Lower leg skin (tissue), 4 donors: ENCODE results near the gene ACAN. TPM values are rescaled to one million over a fixed set of nuclear protein-coding genes. Genes with fewer than 3 reads are reported as not detected.

Experiments used
- DNase-seq, 2 donors: peaks; one replicate each; pipeline ENCODE4 v3.0.0-alpha.2; 2019; ENCODE audit warnings: low spot score in 2 of 2
- H3K4me3 ChIP-seq: fragments of 200-600 bp; sonication (generic); 2 replicates; pipeline ENCODE4 v1.5.1; 2017; ENCODE audit warnings: mild to moderate bottlenecking, low read depth; ENCODE audit not compliant: poor library complexity, severe bottlenecking
- CTCF ChIP-seq, 3 donors: fragments of 450-650 bp; IDR thresholded peaks; one replicate each; pipeline ENCODE4 v1.5.1; 2016; ENCODE audit warnings: antibody characterized with exemption in 3 of 3, mild to moderate bottlenecking in 3 of 3, moderate library complexity in 2 of 3
- POLR2A ChIP-seq, 2 donors: fragments of 450-650 bp; IDR thresholded peaks; one replicate each; pipeline ENCODE4 v1.6.1; 2016 to 2017; ENCODE audit warnings: antibody characterized with exemption in 2 of 2, mild to moderate bottlenecking in 1 of 2, moderate library complexity in 1 of 2
- WGBS, 2 donors: methylation state at CpG; one replicate each; pipeline ENCODE4 v1.1.5; 2018; 5-methylcytosine and 5-hydroxymethylcytosine counted together
- intact Hi-C: fragments of 100-400 bp; cut with DNase I; formaldehyde crosslinking; loops from one replicate; pipeline ENCODE4 v1.15.0; 2023; ENCODE audit warnings: low total_unique reads
- total RNA-seq, 4 donors: library from RNA; depleted of rRNA; stranded (reverse); fragments of >200 nt; gene quantifications; one replicate each; pipeline ENCODE4 v1.1.0, GENCODE V29; 2016

The ACAN gene
- total RNA-seq, 4 donors from 2014 or later, result 0.17 to 0.61 (median 0.58) TPM; not detected in 1

DNA sequence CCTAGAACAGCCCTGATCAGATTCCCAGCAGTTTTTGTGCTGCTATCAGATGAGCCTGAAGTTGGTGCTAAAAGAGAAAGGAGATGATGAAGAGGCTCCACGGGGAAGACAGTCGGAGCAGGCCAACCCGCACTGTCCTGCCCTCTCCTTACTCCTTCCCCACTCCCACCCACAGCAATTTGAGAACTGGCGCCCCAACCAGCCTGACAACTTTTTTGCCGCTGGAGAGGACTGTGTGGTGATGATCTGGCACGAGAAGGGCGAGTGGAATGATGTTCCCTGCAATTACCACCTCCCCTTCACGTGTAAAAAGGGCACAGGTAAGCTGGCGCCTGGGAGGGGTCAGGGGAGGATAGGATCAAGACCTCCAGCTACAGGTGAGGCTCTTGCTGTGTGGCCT lies 69.5 kb downstream of the ACAN start:
- H3K4me3 ChIP-seq, result no peak overlapping the region
- WGBS, 2 donors, result 51 to 62% methylated on average over 9 of the region's 9 CpGs
- DNase-seq, result no peak
- TF ChIP-seq POLR2A (IDR thresholded peaks at IDR 0.05) (no peak), CTCF (IDR thresholded peaks at IDR 0.05) (no peak)
- intact Hi-C loops, result no loop called here

- H3K4me3 ChIP-seq, result no peak overlapping the region
- TF ChIP-seq CTCF (IDR thresholded peaks at IDR 0.05) (no peak), POLR2A (IDR thresholded peaks at IDR 0.05) (no peak)
- 89 to 94% methylated on average over 12 to 13 of the region's 13 CpGs for WGBS, 2 donors
- DNase-seq, result no peak
- intact Hi-C loops, result no loop called here
Measured at GRCh38 chr15:88873786-88874185, 70.5 kb downstream of the ACAN start.

- intact Hi-C loops, result no loop called here
- DNase-seq, result no peak
- H3K4me3 ChIP-seq, result no peak overlapping the region
- WGBS, 2 donors, result 78 to 83% methylated on average over 15 of the region's 15 CpGs
- TF ChIP-seq POLR2A (IDR thresholded peaks at IDR 0.05), result no peak
- TF ChIP-seq CTCF (IDR thresholded peaks at IDR 0.05), result no peak
Measured at GRCh38 chr15:88874275-88874674, 71.0 kb downstream of the ACAN start.

GRCh38 chr15:88874684-88875083 lies 71.4 kb downstream of the ACAN start:
- intact Hi-C loops, result loop anchor here (5.0 kb wide), 1 partner anchor 927 kb away; no protein-coding TSS in a partner anchor
- 32 to 34% methylated on average over 6 of the region's 6 CpGs for WGBS, 2 donors

DNA sequence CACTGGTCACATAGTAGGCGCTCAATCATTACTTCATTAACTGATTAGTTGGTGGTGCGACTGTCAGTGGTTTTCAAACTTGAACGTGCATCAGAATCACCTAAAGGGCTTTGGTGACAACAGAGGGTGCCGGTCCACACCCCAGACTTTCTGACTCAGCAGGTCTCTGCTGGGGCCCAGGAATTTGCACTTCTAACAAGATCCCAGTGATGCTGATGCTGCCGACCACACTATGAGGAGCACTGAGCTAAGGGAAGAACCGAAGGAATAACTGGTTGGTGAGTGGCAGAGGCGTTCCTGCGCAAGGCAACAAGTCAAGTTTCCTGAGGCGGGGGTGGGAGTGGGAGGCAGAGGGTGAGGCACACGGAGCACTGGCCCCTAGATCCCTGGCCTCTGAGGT lies 73.3 kb downstream of the ACAN start:
- TF ChIP-seq POLR2A (IDR thresholded peaks at IDR 0.05), result no peak
- no peak for TF ChIP-seq CTCF (IDR thresholded peaks at IDR 0.05)
- H3K4me3 ChIP-seq, result no peak overlapping the region
- WGBS, 2 donors, result 80 to 81% methylated on average over 10 of the region's 10 CpGs
- intact Hi-C loops, result loop anchor here (5.0 kb wide), 1 partner anchor 929 kb away; no protein-coding TSS in a partner anchor
- DNase-seq, result no peak

More at GRCh38 chr15:88874684-88875083, 71.4 kb downstream of the ACAN start:
- H3K4me3 ChIP-seq, result no peak overlapping the region
- no peak for DNase-seq
- TF ChIP-seq CTCF (IDR thresholded peaks at IDR 0.05), result no peak
- no peak for TF ChIP-seq POLR2A (IDR thresholded peaks at IDR 0.05)

DNA sequence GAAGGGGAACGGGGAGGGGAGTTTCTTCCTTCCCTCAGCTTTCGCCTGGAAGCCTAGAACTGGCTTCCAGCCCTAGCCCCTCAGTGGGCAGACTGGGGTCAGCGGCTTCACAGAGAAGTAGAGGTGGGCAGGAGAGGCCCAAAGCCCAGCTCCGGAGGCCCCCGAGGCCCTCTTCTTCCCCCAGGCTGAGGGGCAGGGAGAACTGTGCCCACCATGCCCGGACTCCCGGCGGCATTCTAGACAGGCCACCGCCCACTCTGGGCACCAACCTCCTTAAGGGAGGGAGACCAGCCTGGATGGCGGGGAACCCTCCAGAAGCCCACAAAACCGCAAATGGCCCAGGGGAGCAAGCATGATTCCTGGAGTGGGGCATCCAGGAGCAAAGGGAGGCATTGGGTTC lies 74.2 kb downstream of the ACAN start:
- 77 to 87% methylated on average over 6 to 11 of the region's 11 CpGs for WGBS, 2 donors

More for the DNA sequence above, 74.2 kb downstream of the ACAN start:
- no peak overlapping the region for H3K4me3 ChIP-seq
- intact Hi-C loops, result loop anchor here (5.0 kb wide), 1 partner anchor 930 kb away; no protein-coding TSS in a partner anchor
- DNase-seq, result no peak
- TF ChIP-seq POLR2A (IDR thresholded peaks at IDR 0.05) (no peak), CTCF (IDR thresholded peaks at IDR 0.05) (no peak)
